Upper lobe of right lung (tissue), 1 donor: ENCODE results near the gene XPR1. TPM values are rescaled to one million over a fixed set of nuclear protein-coding genes. Genes with fewer than 3 reads are reported as not detected.
"Not testable (repeated sequence)": the region's sequence is repeated elsewhere in the genome, so short reads cannot be mapped to it uniquely, and the experiment has no call there.

ENCODE experiments used
- ATAC-seq: fragments of 200-7000 bp; cut with Tn5 transposase; one replicate; pipeline ENCODE4 v1.9.1; 2020; ENCODE audit warnings: mild to moderate bottlenecking, moderate library complexity
- DNase-seq: peaks from one replicate; pipeline ENCODE4 v3.0.0-alpha.2; 2020
- H3K27ac ChIP-seq: fragments of 200-600 bp; one replicate; pipeline ENCODE4 v1.8.0; 2022
- H3K27me3 ChIP-seq: fragments of 200-600 bp; one replicate; pipeline ENCODE4 v1.8.0; 2022; ENCODE audit warnings: mild to moderate bottlenecking
- H3K36me3 ChIP-seq: fragments of 200-600 bp; one replicate; pipeline ENCODE4 v1.8.0; 2022
- H3K4me1 ChIP-seq: fragments of 200-600 bp; one replicate; pipeline ENCODE4 v1.8.0; 2022
- H3K4me3 ChIP-seq: fragments of 200-600 bp; one replicate; pipeline ENCODE4 v1.8.0; 2022; ENCODE audit warnings: mild to moderate bottlenecking
- H3K9me3 ChIP-seq: fragments of 200-600 bp; one replicate; pipeline ENCODE4 v1.8.0; 2022
- CTCF ChIP-seq: fragments of 200-600 bp; IDR thresholded peaks from one replicate; pipeline ENCODE4 v1.8.0; 2022; ENCODE audit warnings: antibody characterized with exemption
- intact Hi-C: fragments of 100-400 bp; cut with DNase I; formaldehyde crosslinking; loops from one replicate; pipeline ENCODE4 v1.11.0; 2022
- total RNA-seq: library from RNA; stranded (reverse); fragmentation: NEBNext Ultra II Directional; extraction: Animal tissue kit (Norgen Biotek cat#: 25700); gene quantifications from one replicate; pipeline ENCODE4 v1.2.1, GENCODE V29; 2021
- donor health status: DM: no; HTN: yes; CAD: no; lungs with severe emphysema.

Gene XPR1
- total RNA-seq, 1 donor from 2014 or later, result 23.5 TPM

GRCh38 chr1:180693564-180694244 lies 61.9 kb downstream of the XPR1 start:
- intact Hi-C loops, result no loop called here
- DNase-seq, result no peak
- TF ChIP-seq CTCF, result no peak
- H3K4me3 ChIP-seq, result no peak overlapping the region
- H3K36me3 ChIP-seq, result no peaks in the 10 kb centered on the region
- peaks cover 14% of the 10 kb centered on the region for H3K9me3 ChIP-seq
- H3K4me1 ChIP-seq, result no peaks in the 10 kb centered on the region
- no peak for ATAC-seq
- H3K27ac ChIP-seq, result no peak overlapping the region
- no peaks in the 10 kb centered on the region for H3K27me3 ChIP-seq

- ATAC-seq, result no peak
- DNase-seq, result no peak
Observed at GRCh38 chr1:180695282-180695681, 63.5 kb downstream of the XPR1 start.

GRCh38 chr1:180696361-180696760 lies 64.5 kb downstream of the XPR1 start:
- ATAC-seq, result no peak
- no peak overlapping the region for H3K4me3 ChIP-seq

More at GRCh38 chr1:180695282-180695681, 63.5 kb downstream of the XPR1 start:
- peaks cover 17% of the 10 kb centered on the region for H3K9me3 ChIP-seq
- H3K27ac ChIP-seq, result no peak overlapping the region
- no peak overlapping the region for H3K4me3 ChIP-seq
- intact Hi-C loops, result no loop called here
- no peak for TF ChIP-seq CTCF
- no peaks in the 10 kb centered on the region for H3K27me3 ChIP-seq
- no peaks in the 10 kb centered on the region for H3K4me1 ChIP-seq
- H3K36me3 ChIP-seq, result no peaks in the 10 kb centered on the region

GRCh38 chr1:180698580-180698979 lies 66.8 kb downstream of the XPR1 start:
- intact Hi-C loops, result no loop called here
- ATAC-seq, result no peak
- TF ChIP-seq CTCF, result no peak

More at GRCh38 chr1:180696361-180696760, 64.5 kb downstream of the XPR1 start:
- no peak for TF ChIP-seq CTCF
- intact Hi-C loops, result no loop called here
- no peaks in the 10 kb centered on the region for H3K36me3 ChIP-seq
- no peak for DNase-seq
- no peak overlapping the region for H3K27ac ChIP-seq
- H3K4me1 ChIP-seq, result no peaks in the 10 kb centered on the region
- H3K27me3 ChIP-seq, result no peaks in the 10 kb centered on the region
- H3K9me3 ChIP-seq, result peaks cover 17% of the 10 kb centered on the region

GRCh38 chr1:180702376-180702775 lies 70.6 kb downstream of the XPR1 start:
- H3K27ac ChIP-seq, DNase-seq, H3K4me1 ChIP-seq, H3K4me3 ChIP-seq, H3K36me3 ChIP-seq, ATAC-seq, H3K27me3 ChIP-seq, intact Hi-C loops: not testable (repeated sequence)
- H3K9me3 ChIP-seq, result peaks cover 18% of the 10 kb centered on the region

More at GRCh38 chr1:180698580-180698979, 66.8 kb downstream of the XPR1 start:
- DNase-seq, result no peak
- no peak overlapping the region for H3K4me3 ChIP-seq
- H3K27me3 ChIP-seq, result no peaks in the 10 kb centered on the region
- H3K27ac ChIP-seq, result no peak overlapping the region
- no peaks in the 10 kb centered on the region for H3K4me1 ChIP-seq
- peaks cover 22% of the 10 kb centered on the region for H3K9me3 ChIP-seq
- no peaks in the 10 kb centered on the region for H3K36me3 ChIP-seq

- H3K4me3 ChIP-seq, H3K9me3 ChIP-seq, H3K27ac ChIP-seq, ATAC-seq, H3K36me3 ChIP-seq, DNase-seq, intact Hi-C loops, H3K4me1 ChIP-seq, H3K27me3 ChIP-seq: not testable (repeated sequence)
Observed at GRCh38 chr1:180710746-180711145, 78.9 kb downstream of the XPR1 start.

GRCh38 chr1:180711260-180711659 lies 79.4 kb downstream of the XPR1 start:
- intact Hi-C loops, H3K9me3 ChIP-seq, ATAC-seq, H3K27ac ChIP-seq, H3K4me1 ChIP-seq, H3K4me3 ChIP-seq, DNase-seq, H3K36me3 ChIP-seq, H3K27me3 ChIP-seq: not testable (repeated sequence)
